GM21723 (cell line): Measurements from ENCODE around the gene WNT5A.
"Not testable (repeated sequence)": the region's sequence is repeated elsewhere in the genome, so short reads cannot be mapped to it uniquely, and the experiment has no call there.

ENCODE experiments used
- ATAC-seq: cut with Tn5 transposase; IDR thresholded peaks from one replicate; pipeline ENCODE4 v1.9.1; 2021; ENCODE audit warnings: mild to moderate bottlenecking, moderate library complexity; ENCODE audit not compliant: unreplicated experiment

The WNT5A gene

GRCh38 chr3:55507808-55508207, 20.7 kb upstream of the WNT5A start:
- no peak for ATAC-seq

- ATAC-seq: no peak
Measured at GRCh38 chr3:55505776-55506175, 18.7 kb upstream of the WNT5A start.

- not testable (repeated sequence) for ATAC-seq
Measured at GRCh38 chr3:55505102-55505501, 18.0 kb upstream of the WNT5A start.

GRCh38 chr3:55501905-55502304, 14.8 kb upstream of the WNT5A start:
- ATAC-seq: no peak

GRCh38 chr3:55500555-55501330, 13.6 kb upstream of the WNT5A start:
- ATAC-seq: no peak

- no peak for ATAC-seq
Measured at GRCh38 chr3:55498520-55498919, 11.4 kb upstream of the WNT5A start.

GRCh38 chr3:55497250-55497649, 10.1 kb upstream of the WNT5A start:
- ATAC-seq: no peak

- ATAC-seq: no peak
Measured at GRCh38 chr3:55494976-55495375, 7.9 kb upstream of the WNT5A start.

GRCh38 chr3:55492976-55493375, 5.9 kb upstream of the WNT5A start:
- ATAC-seq: no peak

- ATAC-seq: no peak
Measured at GRCh38 chr3:55491296-55491816, 4.2 kb upstream of the WNT5A start.

- no peak for ATAC-seq
Measured at GRCh38 chr3:55490276-55490913, 3.3 kb upstream of the WNT5A start.

- ATAC-seq: no peak
Measured at GRCh38 chr3:55489798-55490132, 2.7 kb upstream of the WNT5A start.

- ATAC-seq: peak; percentile 38
Measured at GRCh38 chr3:55488398-55489055, 1.4 kb upstream of the WNT5A start.

GRCh38 chr3:55487381-55488241, 505 bp upstream of the WNT5A start:
- ATAC-seq: no peak

- ATAC-seq: no peak
Measured at GRCh38 chr3:55486101-55486856, 827 bp downstream of the WNT5A start.

GRCh38 chr3:55484801-55485791, 2.0 kb downstream of the WNT5A start:
- ATAC-seq: peak; percentile 72

GRCh38 chr3:55484191-55484689, 2.9 kb downstream of the WNT5A start:
- ATAC-seq: no peak

GRCh38 chr3:55483196-55484095, 3.7 kb downstream of the WNT5A start:
- ATAC-seq: no peak
